ENCODE measurements around the gene PID1.

The PID1 gene

DNA sequence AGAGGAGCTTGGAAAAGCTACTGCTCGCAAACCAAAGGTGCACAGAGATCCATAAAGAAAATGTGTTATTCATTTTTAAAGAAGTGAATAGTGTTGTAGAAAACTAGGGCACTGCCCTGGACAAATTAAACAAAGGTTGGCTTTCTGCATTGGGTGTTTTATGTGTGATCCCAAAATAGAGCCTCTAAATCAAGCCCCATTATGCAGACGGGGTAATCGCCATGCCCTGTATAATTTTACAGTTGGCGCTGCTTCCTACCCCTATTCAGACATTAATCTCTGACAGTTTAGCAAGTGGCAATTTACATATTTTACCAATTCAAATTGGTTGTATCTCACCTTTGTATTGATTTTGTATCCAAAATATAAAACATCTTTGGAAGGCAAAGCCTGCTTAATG lies 109.1 kb downstream of the PID1 start:
- peak; percentile 6 for DNase-seq

DNA sequence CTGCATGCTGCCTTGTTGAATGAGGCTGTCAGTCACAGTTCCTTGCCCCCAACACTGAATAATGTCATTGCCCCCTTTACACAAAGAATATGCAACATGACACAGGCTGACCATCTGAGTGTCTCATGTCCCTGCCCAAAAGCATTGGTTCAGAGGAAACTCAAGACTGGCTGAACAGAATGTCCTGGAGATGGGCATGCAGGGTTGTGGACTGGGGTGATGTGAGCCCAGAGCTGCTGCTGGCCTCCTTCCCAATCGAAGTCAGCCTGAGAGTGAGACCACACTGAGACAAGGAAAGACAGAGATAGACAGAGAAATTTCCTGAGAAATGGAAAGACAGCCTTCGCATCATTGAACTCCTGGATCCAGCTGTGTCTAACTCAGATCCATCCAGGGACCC lies 110.1 kb downstream of the PID1 start:
- DNase-seq: no peak

DNA sequence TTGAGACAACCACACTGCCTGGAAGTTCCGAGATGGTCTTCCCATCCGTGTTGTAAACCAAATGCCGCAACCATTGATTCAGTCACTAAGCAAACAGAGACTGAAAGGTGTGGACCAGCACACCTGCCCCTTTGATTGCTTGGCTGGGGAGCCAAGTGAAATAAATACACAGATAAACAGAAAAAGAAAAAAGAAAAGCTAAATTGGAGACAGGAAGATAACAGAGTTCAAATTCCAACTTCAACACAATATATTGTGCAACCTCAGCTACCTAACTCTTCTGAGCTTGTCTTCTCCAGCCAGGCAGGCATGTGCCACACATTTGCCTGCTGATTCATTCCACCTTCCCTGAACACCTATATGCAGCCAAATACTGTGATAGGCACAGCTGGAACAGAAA lies 110.9 kb downstream of the PID1 start:
- DNase-seq: peak; percentile 67

DNA sequence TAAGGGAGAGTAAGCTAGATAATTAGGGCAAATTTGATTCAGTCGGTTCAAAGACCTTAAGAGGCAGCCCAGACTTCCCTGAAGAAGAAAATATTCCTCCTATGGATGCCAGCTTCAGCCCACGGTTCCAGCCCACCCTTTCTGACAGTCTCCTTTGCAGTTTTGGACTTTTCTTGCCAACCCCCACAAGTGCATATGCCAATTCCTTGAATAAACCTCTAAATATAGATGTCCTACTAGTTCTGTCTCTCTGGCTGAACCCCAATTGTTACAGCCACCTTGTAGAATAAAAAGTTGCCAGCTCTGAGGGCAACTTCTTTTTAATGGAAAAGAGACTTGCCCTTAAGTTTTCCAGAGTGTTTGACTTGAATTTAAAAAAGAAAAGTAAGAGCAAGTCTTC lies 111.7 kb downstream of the PID1 start:
- no peak for DNase-seq

DNA sequence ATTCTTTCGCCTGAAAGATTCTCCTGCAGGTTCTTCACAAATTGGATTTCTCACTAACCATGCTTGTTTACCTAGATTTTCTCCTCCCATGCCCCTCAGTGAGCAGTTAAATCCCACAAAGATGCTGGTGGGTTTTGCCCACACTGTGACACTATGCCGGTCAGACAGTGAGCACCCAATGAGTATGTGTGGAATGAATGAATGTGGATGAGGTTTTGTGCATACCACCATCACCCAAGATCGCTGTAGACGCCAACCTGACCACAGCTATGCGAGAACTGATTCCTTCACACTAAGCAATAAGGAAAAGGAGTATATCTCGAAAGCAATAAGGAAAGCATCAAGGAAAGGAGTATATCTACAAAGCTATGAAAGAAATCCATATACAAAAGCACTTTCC lies 116.7 kb downstream of the PID1 start:
- DNase-seq: no peak

DNA sequence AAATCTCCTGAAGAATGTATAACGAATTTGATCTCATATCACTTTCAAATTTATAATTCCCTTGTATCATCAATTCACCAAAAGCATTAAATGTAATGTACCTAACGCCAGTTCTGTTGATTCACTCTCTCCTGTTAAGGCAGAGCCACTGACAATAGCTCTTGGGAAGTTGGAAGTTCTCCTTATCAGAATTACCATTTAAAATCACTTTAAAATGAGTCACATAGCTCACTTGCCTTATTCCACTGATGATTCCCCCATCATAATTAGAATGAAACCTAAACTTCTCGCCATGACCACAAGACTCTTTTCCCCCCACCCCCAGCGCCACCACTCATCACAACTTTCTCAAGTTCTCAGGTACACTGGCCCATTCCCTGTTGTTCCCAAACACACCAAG lies 117.1 kb downstream of the PID1 start:
- DNase-seq: no peak

DNA sequence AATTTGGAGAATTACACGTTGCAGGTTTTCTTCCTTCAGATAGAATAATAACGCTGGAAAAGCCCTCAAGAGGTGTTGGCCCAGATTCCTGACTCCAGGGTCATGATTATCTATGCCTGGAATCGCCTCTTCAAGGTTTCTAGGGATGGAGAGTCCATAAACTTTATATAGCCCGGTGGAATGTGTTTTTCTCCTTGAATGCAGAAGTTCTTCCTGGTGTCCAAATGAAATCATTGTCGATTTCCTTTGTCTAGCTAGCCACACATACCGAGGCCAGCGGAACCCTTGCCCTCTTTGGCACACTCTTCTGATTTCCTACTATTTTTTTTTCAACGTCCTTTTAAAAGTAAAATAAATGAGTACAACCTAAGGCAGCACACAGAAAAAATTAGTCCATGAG lies 117.8 kb downstream of the PID1 start:
- DNase-seq: no peak

DNA sequence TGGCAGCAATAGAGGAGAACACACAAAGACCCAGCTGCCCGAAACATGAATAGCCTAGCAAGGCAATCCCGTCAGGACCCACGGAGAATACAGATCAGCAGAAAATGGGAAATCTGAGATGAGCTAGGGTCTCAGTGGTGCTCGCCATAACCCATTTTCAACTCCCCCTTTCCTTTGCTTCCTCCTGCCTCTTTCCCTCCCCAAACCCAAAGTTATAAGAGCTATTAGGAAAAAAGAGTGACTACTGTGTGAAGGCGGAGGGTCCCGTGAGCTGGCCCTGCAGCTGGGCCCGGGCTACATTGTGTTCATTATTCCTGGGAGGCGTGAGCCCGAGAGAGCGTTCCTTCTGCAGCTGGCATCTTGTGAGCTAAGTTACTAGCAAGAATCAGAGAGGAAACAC lies 118.4 kb downstream of the PID1 start:
- no peak for DNase-seq

DNA sequence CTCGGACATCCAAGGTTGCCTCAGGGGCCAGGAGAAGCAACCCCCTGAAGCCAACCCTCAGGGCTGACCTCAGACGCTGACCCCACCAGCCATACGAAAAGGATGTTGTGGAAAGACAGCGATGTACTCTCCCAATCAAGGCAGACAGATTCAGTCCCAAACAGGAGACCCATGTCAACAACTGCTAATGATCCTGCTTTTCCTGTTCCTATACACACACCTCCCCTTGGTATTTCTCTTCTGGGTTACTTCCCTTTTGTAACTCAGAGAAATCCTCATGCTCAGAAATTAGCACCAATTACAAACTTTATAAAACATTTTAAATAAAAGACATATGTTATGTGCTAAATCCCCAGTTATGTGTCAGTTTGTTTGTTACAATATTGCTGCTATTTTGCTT lies 120.8 kb downstream of the PID1 start:
- DNase-seq: no peak

DNA sequence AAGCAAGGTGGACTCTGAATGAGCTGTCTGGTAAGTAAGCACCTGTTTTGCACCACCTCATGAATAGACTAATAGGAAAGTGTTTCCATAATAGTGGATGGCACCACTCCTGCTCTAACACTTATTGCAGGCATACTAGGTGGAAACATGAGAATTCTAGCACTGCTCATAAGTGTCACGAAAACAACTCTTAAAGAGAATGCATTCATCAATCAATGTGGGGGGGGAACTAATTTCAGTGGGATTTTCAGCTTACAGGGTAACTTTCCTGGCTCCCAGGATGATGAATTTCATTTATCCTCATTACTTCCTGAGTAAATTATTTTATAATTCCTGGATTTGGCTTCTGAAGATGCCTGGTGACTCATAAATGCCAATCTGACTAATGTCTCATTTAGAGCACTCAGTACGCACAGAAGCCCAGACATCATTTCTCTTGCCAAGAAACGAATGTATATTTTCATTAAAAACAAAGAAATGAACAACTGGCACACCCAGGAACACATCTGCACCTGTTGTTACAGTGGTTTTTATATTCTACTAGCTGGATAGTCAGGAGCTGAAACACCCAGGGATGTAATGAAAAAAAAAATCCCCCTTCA lies 129.6 kb downstream of the PID1 start:
- peak; percentile 6 for DNase-seq

DNA sequence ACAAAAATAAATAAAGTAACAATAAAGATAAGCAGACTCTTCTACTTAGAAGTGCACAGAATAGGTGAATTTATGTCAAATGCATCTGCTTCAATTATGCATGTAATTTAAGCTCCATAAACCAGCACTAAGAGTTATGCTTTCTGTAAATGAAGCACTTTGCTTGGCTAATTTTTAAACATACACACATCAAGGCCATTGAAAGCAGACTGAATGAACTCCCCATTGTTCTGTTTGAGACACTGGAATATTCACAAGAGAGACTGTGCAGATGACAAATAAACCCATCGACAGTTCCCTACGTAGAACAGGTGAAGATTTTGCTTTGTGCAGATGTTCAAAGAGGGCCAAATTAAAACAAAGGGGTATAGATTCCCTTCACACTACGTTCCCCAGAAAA lies 133.4 kb downstream of the PID1 start:
- DNase-seq: peak; percentile 26

DNA sequence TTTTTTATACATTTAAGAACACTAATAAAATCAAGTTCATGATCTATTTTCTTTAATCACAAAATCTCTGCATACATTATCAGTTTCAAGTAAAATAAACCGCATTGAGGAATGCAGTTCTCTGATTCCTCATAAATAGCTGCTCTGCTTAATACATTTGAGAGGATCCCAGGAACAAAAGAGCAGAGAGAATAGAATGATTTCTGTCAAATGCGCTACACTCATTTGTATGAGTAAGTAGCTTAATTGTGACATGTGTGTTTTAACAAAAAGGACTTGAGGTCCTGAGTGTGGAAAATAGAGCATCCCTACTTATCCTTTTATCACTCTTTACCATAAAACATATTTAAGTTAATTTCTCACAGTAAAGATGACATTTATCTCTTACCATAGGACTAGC lies 134.0 kb downstream of the PID1 start:
- DNase-seq: no peak

DNA sequence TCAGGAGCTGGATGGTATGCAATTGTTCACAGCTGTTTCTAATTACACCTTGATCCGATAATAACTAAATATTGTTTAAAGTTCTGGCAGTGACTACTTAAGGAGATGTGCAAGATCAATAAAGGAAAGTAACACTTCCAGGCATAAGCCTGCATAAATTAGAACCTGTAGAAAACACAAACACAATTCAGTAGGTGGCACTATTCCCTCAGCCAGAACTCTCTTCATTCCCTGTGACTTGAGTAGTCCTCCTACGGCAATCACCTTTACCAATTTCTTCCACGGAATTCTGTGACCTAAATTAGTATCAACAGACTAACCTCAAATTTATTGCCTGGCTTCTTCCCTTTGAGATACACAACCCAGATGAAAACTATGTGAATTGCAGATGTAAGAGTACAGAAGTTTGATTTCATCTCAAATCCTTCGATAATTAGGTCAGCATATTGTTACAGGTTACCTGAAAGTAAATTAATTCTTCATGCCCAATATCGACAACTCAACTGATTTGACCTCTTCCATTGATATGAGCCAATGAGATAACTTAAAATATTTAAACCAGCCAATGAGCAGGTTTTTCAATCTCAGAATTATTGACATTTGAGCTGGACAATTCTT lies 137.8 kb downstream of the PID1 start:
- peak; percentile 58 for DNase-seq

DNA sequence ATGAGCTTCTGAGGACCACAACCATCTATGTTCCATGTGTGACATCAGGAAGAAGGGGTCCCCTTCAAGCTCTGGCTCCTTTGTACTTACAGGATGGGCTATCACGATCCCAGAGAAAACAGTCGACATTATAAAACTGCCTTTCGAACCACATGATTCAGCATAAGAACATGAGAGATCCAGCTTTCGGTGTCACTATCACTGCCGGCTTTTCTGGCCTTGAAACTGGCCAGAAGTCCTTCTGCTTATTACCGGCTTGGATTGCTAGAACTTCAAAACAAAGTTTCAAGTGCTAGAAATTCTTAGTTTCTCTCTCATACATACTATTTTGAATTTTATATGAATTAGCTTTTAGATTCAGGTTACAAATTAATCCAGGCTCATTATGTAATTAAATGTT lies 138.9 kb downstream of the PID1 start:
- no peak for DNase-seq

DNA sequence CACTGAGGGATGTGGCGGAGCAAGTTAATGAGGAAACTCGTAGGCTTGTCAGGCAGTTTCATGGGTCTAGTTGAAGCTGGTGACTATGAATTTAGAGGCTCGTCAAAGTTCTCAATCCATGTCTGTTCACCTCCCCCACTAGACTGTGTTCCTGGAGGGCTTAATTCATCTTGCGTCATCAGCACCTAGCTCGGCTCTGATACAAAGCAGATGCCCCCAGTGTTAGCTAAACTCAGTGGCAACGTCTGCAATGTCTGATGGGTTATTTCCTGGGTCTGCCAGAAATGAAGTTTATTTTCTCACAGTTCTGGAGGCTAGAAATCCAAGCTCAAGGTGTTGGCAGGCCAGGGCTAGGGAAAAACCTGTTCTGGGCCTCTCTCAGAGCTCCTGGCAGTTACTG lies 140.6 kb downstream of the PID1 start:
- DNase-seq: no peak

DNA sequence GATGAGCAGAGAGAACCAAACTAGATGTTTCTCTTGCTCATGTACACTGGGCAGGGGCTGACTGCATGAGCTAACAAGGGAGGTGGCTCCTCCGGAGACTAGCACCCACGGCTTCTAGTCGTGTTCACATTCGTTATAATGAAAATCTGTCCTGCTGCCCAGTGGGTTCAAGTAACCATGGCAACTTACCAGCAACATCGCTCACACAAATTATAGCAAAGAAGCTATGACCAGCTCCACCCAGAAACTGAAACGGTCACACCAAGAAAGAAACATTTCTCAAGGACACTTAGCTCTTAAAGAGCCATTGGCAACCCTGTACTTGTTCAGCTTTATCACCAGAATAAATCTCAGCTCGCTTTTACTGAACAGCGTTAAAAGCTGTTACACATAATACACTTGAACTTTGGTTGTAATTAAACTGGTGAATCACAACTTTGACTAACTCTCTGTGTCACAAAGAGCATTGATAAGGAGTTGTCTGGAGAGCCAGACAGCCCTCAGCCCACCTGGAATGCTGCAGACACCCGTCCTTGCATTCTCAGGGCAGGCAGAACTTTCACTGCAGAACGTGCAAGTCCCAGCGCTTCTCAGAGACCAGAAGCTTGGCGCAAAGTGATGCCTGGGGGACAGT lies 141.2 kb downstream of the PID1 start:
- no peak for DNase-seq

DNA sequence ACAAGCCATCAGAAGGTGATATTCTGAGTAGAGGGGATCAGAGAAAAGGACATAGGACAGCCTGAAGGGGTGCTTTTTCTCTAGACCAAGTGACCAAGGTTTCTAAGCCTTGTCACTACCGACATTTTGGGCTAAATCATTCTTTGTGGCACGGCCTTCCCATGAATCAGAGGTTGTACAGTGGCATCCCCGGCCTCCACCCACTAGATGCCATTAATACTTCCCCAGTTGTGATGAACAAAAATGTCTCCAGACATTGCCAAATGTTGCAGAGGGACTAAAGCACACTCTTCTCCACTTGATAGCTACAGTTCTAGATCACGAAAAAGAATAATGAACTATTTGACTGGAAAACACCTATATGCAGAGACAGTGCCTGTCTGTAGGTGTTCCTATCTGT lies 143.6 kb downstream of the PID1 start:
- DNase-seq: no peak

DNA sequence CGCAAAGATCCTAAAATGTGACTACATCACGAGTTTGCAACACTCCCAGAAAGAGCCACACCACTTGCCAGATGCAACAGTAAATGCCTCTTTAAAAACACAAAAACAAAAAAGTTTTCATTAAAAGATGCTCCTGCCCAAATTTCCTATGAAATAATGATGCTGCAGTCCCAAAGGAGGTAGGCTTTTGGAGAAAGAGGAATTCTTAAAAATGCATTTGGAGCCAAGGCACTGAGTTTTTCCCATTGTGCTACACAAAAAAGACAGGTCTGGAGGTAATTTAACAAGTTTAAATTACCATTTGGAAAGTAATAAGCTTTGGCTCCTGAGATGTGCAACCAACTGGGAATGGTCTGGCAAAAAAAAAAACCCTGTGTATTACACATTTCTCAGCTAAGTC lies 145.0 kb downstream of the PID1 start:
- DNase-seq: no peak

DNA sequence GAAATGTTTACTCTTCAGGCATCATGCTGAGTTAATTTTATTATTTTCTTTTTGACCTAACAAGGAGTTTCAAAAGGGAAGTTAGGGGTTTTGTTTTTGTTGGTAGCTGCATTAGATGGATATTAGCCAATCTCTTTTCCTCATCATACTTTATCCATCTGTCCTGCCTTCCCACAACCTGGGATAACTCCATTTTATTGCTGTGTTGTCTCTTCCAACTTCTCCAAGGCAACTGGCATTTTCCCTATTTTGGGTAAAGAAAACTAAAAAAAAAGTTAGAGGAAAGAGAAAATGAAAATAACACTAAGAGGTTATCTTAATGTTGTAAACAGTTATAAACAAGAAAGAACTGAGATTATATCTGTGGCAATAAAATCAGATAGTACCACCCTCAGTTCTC lies 147.0 kb downstream of the PID1 start:
- DNase-seq: no peak

DNA sequence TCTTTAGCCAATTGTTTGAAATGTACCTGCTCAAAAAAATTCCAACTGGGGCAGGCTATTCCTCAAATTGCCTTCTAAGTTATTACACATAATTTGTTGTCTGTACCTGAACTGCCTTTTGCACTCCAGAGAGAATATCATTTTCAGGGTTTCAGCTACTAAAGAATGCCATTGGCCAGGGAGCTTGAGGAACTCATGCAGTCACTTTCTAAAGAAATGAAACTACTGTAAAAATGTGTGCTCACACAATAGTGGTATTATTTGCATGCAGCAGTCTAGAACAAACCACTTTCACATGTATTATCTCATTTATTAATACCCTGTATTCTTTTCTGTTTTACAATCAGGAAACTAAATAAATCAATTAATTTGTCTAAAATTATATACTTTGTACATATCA lies 152.2 kb downstream of the PID1 start:
- DNase-seq: no peak

DNA sequence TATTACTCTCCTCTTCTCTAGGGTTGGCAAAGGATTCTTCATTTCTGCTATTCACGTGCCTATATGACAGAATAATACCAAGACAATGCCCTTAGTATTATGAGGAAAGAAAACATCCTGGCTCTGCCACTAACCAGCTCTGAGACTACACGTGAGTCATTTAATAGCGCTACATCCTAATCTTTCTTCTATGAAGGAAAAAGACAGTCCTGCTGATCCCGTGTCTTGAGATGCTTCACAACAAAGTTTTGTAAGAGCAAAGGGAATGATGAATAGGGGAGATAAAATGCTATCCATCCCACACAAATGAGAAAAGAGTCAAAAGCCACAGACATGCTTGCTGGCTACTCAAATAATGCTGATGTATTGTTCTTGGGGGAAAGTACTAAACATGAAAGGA lies 152.8 kb downstream of the PID1 start:
- no peak for DNase-seq

DNA sequence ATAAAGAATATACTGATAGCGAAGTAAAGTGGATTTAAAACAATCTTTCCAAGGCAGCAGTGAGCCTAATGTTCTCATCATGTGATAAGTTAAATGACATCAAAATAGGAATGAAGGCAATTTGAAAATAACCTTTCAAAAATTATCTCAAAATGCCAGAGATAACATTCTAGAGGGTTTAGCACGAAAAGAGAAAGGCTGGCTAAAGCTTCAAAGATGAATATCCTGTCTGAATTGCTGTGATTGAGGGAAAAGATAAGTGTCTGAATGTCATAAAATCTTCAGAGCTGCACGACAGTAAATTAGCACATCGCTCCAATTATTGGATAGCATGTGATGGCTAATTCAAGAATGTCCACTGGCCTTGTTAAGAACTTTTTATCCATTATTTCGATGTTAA lies 159.3 kb downstream of the PID1 start:
- DNase-seq: no peak

DNA sequence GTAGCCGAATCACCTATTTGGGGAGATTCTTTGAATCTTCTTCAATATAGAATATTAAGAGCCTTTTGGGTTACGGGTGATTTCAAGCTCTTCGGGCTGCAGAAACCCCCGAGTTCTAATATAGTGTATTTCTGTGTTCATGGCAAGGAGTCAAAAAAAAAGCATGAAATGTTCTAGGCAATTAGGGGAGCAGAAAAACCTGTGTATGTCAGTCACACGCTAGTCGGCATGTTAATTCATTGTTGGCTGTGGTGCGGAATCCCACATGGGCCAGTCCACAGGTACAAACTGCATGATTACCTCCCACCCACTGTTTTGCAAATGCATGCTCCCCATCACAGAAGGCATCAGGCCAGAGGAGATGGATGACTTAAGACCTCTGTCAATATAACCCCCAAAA lies 161.9 kb downstream of the PID1 start:
- DNase-seq: no peak

DNA sequence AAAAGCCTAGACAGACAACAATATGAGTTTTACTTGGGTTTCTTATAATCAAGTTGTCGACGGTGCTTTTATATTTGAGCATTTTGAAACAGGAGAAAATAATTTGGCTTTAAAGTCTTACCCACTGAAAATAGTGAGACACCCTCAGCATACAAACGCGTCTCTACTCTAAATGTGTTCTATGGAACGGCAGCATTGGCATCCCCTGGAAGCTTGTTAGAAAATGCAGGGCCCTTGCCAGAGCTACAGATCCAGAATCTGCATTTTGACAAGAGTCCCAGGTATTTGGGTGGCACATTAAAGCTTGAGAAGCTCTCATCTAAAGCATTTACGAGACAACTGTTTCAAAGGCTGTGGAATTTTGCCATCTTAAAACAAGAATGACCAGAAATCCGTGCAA lies 163.5 kb downstream of the PID1 start:
- no peak for DNase-seq

DNA sequence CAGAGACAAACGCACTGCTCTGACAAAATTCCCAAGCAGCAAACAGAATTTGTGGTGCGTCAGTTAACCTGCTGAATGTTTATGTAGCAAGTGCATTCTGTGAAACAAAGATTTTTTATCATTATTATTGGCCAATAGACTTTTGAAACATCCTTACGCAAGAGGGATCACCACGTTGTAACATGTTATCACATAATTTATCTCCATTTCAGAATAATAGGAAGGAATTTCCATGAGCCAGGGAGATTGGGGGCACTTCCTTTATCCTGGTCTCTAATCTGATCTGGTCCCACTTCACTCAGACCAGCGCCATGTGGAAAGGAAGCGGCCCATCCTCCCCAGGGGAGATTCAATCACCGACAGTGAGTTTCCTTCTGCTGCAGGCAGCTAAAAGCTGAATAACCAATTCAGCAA lies 166.1 kb downstream of the PID1 start:
- DNase-seq: no peak
